Activated CD8-positive, alpha-beta T cell treated with anti-CD3 and anti-CD28 coated beads for 36 hours (primary cell): ENCODE data around the gene C12orf42. TPM values are rescaled to one million over a fixed set of nuclear protein-coding genes. Genes with fewer than 3 reads are reported as not detected.

Experiments
- ATAC-seq: fragments of 200-7000 bp; cut with Tn5 transposase; one replicate; pipeline ENCODE4 v1.10.0; 2021; ENCODE audit warnings: mild to moderate bottlenecking, moderate library complexity
- CTCF ChIA-PET: fragments of 350-600 bp; sonication (Branson Sonifier 250); formaldehyde crosslinking; loops from one replicate; lab custom pipeline; 2021; ENCODE audit warnings: antibody characterized with exemption; lab: Charles Lee
- POLR2A ChIA-PET: fragments of 350-600 bp; sonication (Branson Sonifier 250); formaldehyde crosslinking; loops from one replicate; lab custom pipeline; 2021; ENCODE audit warnings: antibody characterized with exemption; lab: Charles Lee
- DNase-seq: peaks from one replicate; pipeline ENCODE4 v3.0.0-alpha.2; 2020
- H3K27ac Mint-ChIP-seq: one replicate; pipeline ENCODE4 v1.8.0; 2021; ENCODE audit warnings: mild to moderate bottlenecking, mixed read lengths
- H3K27me3 Mint-ChIP-seq: one replicate; pipeline ENCODE4 v1.8.0; 2021; ENCODE audit warnings: mixed read lengths
- H3K36me3 Mint-ChIP-seq: one replicate; pipeline ENCODE4 v1.8.0; 2021; ENCODE audit warnings: low read depth, mixed read lengths
- H3K4me1 Mint-ChIP-seq: one replicate; pipeline ENCODE4 v1.8.0; 2021; ENCODE audit warnings: low read depth, mixed read lengths
- H3K4me3 Mint-ChIP-seq: one replicate; pipeline ENCODE4 v1.8.0; 2021; ENCODE audit warnings: mild to moderate bottlenecking, moderate library complexity, mixed read lengths
- H3K9me3 Mint-ChIP-seq: one replicate; pipeline ENCODE4 v1.8.0; 2021; ENCODE audit warnings: mixed read lengths
- CTCF ChIP-seq: fragments of 200-600 bp; IDR thresholded peaks from one replicate; pipeline ENCODE4 v1.8.0; 2022; ENCODE audit warnings: antibody characterized with exemption, mild to moderate bottlenecking
- intact Hi-C: fragments of 100-400 bp; cut with micrococcal nuclease; formaldehyde crosslinking; loops from one replicate; pipeline ENCODE4 v1.10.0; 2022
- total RNA-seq, 2 experiments: library from RNA; stranded (reverse); gene quantifications; one replicate each; pipeline ENCODE4 v1.2.3, GENCODE V29; 2021

C12orf42 gene
- total RNA-seq, 2 experiments from 2014 or later, result 0.49 to 1.4 TPM

GRCh38 chr12:103313894-103314293 lies 181.9 kb downstream of the C12orf42 start:
- ATAC-seq, result peak; percentile 20

GRCh38 chr12:103312742-103313354 lies 182.9 kb downstream of the C12orf42 start:
- Mint-ChIP-seq H3K27ac (no peak overlapping the region), H3K36me3 (peaks cover 5% of the 10 kb centered on the region), H3K4me1 (peaks cover 6% of the 10 kb centered on the region), H3K27me3 (no peaks in the 10 kb centered on the region), H3K4me3 (no peak overlapping the region), H3K9me3 (peaks cover 7% of the 10 kb centered on the region)
- ChIA-PET POLR2A (no interaction called here), CTCF (interaction anchor here (1.2 kb wide), 1 partner anchor 13 kb away, joined by 3 read pairs; no protein-coding TSS in a partner anchor)
- DNase-seq (no peak), ATAC-seq (no peak)
- intact Hi-C loops, result no loop called here
- TF ChIP-seq CTCF, result no peak

More at GRCh38 chr12:103313894-103314293, 181.9 kb downstream of the C12orf42 start:
- ChIA-PET POLR2A (no interaction called here), CTCF (interaction anchor here (1.2 kb wide), 1 partner anchor 64 kb away, joined by 3 read pairs; no protein-coding TSS in a partner anchor)
- H3K27me3 Mint-ChIP-seq, result no peaks in the 10 kb centered on the region
- peaks cover 5% of the 10 kb centered on the region for H3K36me3 Mint-ChIP-seq
- H3K27ac Mint-ChIP-seq, result no peak overlapping the region
- H3K9me3 Mint-ChIP-seq, result peaks cover 7% of the 10 kb centered on the region
- DNase-seq, result no peak
- intact Hi-C loops, result no loop called here
- H3K4me1 Mint-ChIP-seq, result peaks cover 6% of the 10 kb centered on the region
- no peak for TF ChIP-seq CTCF
- no peak overlapping the region for H3K4me3 Mint-ChIP-seq

- no peak for ATAC-seq
- Mint-ChIP-seq H3K9me3 (no peaks in the 10 kb centered on the region), H3K4me3 (no peak overlapping the region), H3K36me3 (no peaks in the 10 kb centered on the region), H3K27me3 (no peaks in the 10 kb centered on the region), H3K4me1 (peaks cover 6% of the 10 kb centered on the region), H3K27ac (no peak overlapping the region)
- intact Hi-C loops, result no loop called here
- ChIA-PET POLR2A (no interaction called here), CTCF (no interaction called here)
- no peak for TF ChIP-seq CTCF
- DNase-seq, result no peak
Observed at GRCh38 chr12:103310546-103311270, 185.1 kb downstream of the C12orf42 start.

- no peak for ATAC-seq
- ChIA-PET CTCF (interaction anchor here (1.1 kb wide), 1 partner anchor 240 kb away, joined by 4 read pairs; no protein-coding TSS in a partner anchor), POLR2A (no interaction called here)
- Mint-ChIP-seq H3K27ac (no peak overlapping the region), H3K9me3 (no peaks in the 10 kb centered on the region), H3K36me3 (no peaks in the 10 kb centered on the region), H3K4me1 (no peaks in the 10 kb centered on the region), H3K4me3 (no peak overlapping the region), H3K27me3 (no peaks in the 10 kb centered on the region)
- TF ChIP-seq CTCF, result no peak
- DNase-seq, result no peak
- intact Hi-C loops, result no loop called here
Observed at GRCh38 chr12:103308396-103308795, 187.4 kb downstream of the C12orf42 start.

GRCh38 chr12:103303484-103303883 lies 192.3 kb downstream of the C12orf42 start:
- ChIA-PET POLR2A (no interaction called here), CTCF (no interaction called here)
- Mint-ChIP-seq H3K36me3 (no peaks in the 10 kb centered on the region), H3K27ac (no peak overlapping the region), H3K4me1 (no peaks in the 10 kb centered on the region), H3K9me3 (no peaks in the 10 kb centered on the region), H3K4me3 (no peak overlapping the region), H3K27me3 (peaks cover 2% of the 10 kb centered on the region)
- no peak for ATAC-seq
- TF ChIP-seq CTCF, result no peak
- intact Hi-C loops, result no loop called here
- no peak for DNase-seq
